ENCODE measurements around the gene DOCK3. TPM values are rescaled to one million over a fixed set of nuclear protein-coding genes. Genes with fewer than 3 reads are reported as not detected.

DOCK3 gene
- total RNA-seq, 2 experiments from 2014 or later = 0.93 to 1.1 TPM

DNA sequence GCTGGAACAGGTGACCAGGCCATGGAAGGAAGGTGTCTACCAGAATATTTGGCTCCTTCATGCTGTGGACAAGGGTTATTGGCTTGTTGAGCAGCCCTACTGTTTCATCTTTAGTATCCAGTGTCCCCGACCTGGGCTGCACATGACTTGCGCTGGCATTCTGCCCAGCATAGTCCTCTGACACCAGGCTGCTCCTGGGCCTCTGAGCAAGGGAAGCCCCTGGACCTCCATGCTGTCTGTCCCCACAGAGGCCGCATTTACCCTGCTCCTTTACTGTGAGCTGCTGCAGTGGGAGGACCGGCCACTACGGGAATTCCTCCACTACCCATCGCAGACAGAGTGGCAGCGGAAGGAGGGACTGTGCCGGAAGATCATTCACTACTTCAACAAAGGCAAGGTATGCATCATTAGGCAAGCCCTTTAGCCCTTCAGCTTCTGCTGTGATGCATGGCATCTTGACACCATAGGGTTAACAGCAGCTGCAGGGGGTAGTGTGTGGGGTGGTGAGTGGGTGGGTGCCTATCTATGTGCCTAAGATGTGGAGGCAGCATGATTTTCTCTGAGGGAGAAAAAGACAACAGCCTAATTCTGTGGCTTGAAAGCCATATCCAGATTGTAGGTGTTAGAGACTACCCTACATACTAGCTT lies 666.4 kb downstream of the DOCK3 start:
- POLR2A ChIA-PET = interaction anchor here (0.5 kb wide), 1 partner anchor 14 kb away, joined by 3 read pairs; no protein-coding TSS in a partner anchor
- DNase-seq = no peak

DNA sequence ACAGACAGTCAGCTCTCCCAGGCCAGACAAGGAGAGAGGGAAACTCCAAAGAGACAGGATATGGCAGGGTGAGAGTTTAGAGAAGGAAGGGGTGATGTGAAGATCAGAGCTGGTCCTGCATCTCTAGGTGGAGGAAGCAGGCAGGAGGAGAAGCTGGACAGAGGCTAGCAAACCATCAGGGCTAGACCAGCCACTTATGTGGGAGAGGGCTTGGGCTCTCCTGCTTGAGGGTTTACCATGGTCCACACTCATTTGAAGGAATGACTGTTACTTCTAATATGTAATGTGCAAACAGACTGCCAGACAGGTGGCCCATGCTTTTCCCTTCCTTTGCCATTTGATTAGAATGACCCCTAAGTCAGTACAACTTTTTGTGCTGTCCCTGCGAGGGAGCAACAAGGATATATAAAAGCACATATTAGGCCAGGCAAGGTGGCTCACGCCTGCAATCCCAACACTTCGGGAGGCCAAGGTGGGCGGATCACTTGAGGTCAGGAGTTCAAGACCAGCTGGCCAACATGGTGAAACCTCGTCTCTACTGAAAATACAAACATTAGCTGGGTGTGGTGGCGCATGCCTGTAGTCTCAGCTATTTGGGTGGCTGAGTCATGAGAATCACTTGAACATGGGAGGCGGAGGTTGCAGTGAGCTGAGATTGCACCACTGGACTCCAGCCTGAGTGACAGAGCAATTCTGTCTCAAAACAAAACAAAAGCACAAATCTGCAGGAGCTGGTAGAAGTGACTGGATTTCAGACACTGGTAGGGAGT lies 669.4 kb downstream of the DOCK3 start:
- Mint-ChIP-seq H3K27me3 (no peaks in the 10 kb centered on the region), H3K36me3 (ENCODE audit: low read depth) (no peaks in the 10 kb centered on the region), H3K27ac (no peak overlapping the region), H3K4me1 (ENCODE audit: low read depth) (no peaks in the 10 kb centered on the region), H3K4me3 (no peak overlapping the region), H3K9me3 (no peaks in the 10 kb centered on the region)
- ChIA-PET POLR2A (no interaction called here), CTCF (no interaction called here)
- DNase-seq = no peak
- no peak overlapping the region for H3K27ac ChIP-seq (ENCODE audit: low read depth in 1 of 2, low read length in 2 of 2)
- no peaks in the 10 kb centered on the region for H3K27me3 ChIP-seq (ENCODE audit: control insufficient read depth in 1 of 2, insufficient read depth in 2 of 2, low read length in 2 of 2)
- intact Hi-C loops (cut with DNase I, micrococcal nuclease) = no loop called here
- H3K9me3 ChIP-seq (ENCODE audit: control insufficient read depth in 1 of 2, insufficient read depth in 1 of 2, low read length in 2 of 2) = no peaks in the 10 kb centered on the region
- no peak for ATAC-seq (ENCODE audit: poor library complexity)
- H3K4me3 ChIP-seq (ENCODE audit: low read length) = no peak overlapping the region
- no peaks in the 10 kb centered on the region for H3K4me1 ChIP-seq (ENCODE audit: insufficient read depth, low read length)
- TF ChIP-seq, protein P1, sequence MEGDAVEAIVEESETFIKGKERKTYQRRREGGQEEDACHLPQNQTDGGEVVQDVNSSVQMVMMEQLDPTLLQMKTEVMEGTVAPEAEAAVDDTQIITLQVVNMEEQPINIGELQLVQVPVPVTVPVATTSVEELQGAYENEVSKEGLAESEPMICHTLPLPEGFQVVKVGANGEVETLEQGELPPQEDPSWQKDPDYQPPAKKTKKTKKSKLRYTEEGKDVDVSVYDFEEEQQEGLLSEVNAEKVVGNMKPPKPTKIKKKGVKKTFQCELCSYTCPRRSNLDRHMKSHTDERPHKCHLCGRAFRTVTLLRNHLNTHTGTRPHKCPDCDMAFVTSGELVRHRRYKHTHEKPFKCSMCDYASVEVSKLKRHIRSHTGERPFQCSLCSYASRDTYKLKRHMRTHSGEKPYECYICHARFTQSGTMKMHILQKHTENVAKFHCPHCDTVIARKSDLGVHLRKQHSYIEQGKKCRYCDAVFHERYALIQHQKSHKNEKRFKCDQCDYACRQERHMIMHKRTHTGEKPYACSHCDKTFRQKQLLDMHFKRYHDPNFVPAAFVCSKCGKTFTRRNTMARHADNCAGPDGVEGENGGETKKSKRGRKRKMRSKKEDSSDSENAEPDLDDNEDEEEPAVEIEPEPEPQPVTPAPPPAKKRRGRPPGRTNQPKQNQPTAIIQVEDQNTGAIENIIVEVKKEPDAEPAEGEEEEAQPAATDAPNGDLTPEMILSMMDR (IDR thresholded peaks at IDR 0.05) = no peak
- H3K36me3 ChIP-seq (ENCODE audit: insufficient read depth, low read length) = no peaks in the 10 kb centered on the region

More for the DNA sequence above, 666.4 kb downstream of the DOCK3 start:
- Histone ChIP-seq H3K27ac (ENCODE audit: low read depth in 1 of 2, low read length in 2 of 2) (no peak overlapping the region), H3K27me3 (ENCODE audit: control insufficient read depth in 1 of 2, insufficient read depth in 2 of 2, low read length in 2 of 2) (no peaks in the 10 kb centered on the region), H3K4me3 (ENCODE audit: low read length) (no peak overlapping the region), H3K9me3 (ENCODE audit: control insufficient read depth in 1 of 2, insufficient read depth in 1 of 2, low read length in 2 of 2) (no peaks in the 10 kb centered on the region), H3K4me1 (ENCODE audit: insufficient read depth, low read length) (no peaks in the 10 kb centered on the region), H3K36me3 (ENCODE audit: insufficient read depth, low read length) (no peaks in the 10 kb centered on the region)
- Mint-ChIP-seq H3K27ac (no peak overlapping the region), H3K4me3 (no peak overlapping the region), H3K36me3 (ENCODE audit: low read depth) (no peaks in the 10 kb centered on the region), H3K4me1 (ENCODE audit: low read depth) (no peaks in the 10 kb centered on the region), H3K27me3 (no peaks in the 10 kb centered on the region), H3K9me3 (no peaks in the 10 kb centered on the region)
- ATAC-seq (ENCODE audit: poor library complexity) = no peak
- TF ChIP-seq, protein P1 (IDR thresholded peaks at IDR 0.05) = no peak
- intact Hi-C loops (cut with DNase I, micrococcal nuclease) = no loop called here
- CTCF ChIA-PET = no interaction called here

DNA sequence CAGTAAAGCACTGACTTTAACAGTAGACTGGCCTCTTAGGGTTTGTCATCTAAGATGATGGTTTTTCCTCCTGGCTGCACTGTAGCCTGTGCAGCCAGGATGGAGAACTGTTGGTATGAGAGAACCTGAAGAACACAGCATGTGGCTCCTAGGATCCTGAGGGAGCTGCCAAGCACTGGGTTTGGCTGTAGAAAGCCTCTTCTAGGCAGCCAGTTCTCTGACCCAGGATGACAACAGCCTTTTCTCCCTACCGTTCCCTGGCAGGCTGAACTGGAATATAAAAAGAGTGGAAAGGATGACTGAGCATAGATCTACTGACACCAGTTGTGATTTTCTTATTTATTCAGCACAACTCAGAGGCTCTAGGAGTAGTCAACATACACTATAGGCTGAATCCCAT lies 676.0 kb downstream of the DOCK3 start:
- ChIA-PET POLR2A (no interaction called here), CTCF (no interaction called here)
- intact Hi-C loops (cut with DNase I, micrococcal nuclease) = no loop called here
- Mint-ChIP-seq H3K36me3 (ENCODE audit: low read depth) (no peaks in the 10 kb centered on the region), H3K9me3 (no peaks in the 10 kb centered on the region), H3K4me1 (ENCODE audit: low read depth) (no peaks in the 10 kb centered on the region), H3K4me3 (no peak overlapping the region), H3K27me3 (no peaks in the 10 kb centered on the region), H3K27ac (no peak overlapping the region)
- TF ChIP-seq, protein P1 (IDR thresholded peaks at IDR 0.05) = no peak
- Histone ChIP-seq H3K9me3 (ENCODE audit: control insufficient read depth in 1 of 2, insufficient read depth in 1 of 2, low read length in 2 of 2) (no peaks in the 10 kb centered on the region), H3K36me3 (ENCODE audit: insufficient read depth, low read length) (no peaks in the 10 kb centered on the region), H3K4me3 (ENCODE audit: low read length) (no peak overlapping the region), H3K4me1 (ENCODE audit: insufficient read depth, low read length) (peaks cover 2% of the 10 kb centered on the region), H3K27me3 (ENCODE audit: control insufficient read depth in 1 of 2, insufficient read depth in 2 of 2, low read length in 2 of 2) (no peaks in the 10 kb centered on the region), H3K27ac (ENCODE audit: low read depth in 1 of 2, low read length in 2 of 2) (no peak overlapping the region)
- DNase-seq (no peak), ATAC-seq (ENCODE audit: poor library complexity) (no peak)
